ENCODE measurements around the gene ZNF302.

ZNF302 gene

DNA sequence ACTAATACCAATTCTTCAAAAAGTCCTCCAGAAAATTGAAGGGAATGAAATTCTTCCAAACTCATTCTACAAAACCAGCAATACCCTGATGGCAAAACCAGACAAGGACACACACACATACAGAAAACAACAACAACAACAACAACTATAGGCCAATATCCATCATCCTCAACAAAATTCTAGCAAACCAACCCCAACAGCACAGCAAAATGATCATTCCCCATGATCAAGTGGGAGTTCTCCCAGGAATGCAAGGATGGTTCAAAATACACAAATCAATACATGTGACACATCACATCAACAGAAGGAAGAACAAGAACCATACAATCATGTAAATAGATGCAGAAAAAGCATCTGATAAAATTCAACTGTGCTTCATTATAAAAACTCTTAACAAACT, 37.9 kb downstream of the ZNF302 start:
- intact Hi-C loops (cut with DNase I; ENCODE audit: low total_unique reads): no loop called here

DNA sequence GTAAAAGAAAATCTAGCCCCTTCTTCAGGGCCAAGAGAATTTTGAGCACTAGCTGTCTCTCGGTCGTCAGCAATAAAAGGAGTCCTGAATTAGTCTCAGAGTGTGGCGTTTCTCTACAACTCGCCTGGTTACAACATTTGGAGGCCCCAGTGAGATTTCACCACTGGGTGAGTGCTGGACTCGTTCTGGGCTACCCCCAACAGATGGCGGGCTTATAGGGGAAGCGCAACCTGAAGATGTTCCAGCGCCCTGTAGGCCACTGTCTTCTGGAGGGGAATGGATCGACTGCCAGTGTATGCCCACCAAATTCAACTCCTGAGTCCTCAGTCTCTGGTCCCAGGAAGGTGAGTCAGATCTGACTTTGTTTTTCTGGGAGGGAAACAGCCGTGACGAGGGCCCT, 44.9 kb downstream of the ZNF302 start:
- no peak for DNase-seq
- Histone ChIP-seq H3K27me3 (peaks cover 0 to 5% of the 10 kb centered on the region in 2 donors), H3K36me3 (no peaks in the 10 kb centered on the region), H3K4me1 (no peaks in the 10 kb centered on the region), H3K27ac (no peak overlapping the region), H3K9me3 (no peaks in the 10 kb centered on the region), H3K4me3 (no peak overlapping the region)
- intact Hi-C loops (cut with DNase I; ENCODE audit: low total_unique reads): no loop called here
- TF ChIP-seq, protein P1, sequence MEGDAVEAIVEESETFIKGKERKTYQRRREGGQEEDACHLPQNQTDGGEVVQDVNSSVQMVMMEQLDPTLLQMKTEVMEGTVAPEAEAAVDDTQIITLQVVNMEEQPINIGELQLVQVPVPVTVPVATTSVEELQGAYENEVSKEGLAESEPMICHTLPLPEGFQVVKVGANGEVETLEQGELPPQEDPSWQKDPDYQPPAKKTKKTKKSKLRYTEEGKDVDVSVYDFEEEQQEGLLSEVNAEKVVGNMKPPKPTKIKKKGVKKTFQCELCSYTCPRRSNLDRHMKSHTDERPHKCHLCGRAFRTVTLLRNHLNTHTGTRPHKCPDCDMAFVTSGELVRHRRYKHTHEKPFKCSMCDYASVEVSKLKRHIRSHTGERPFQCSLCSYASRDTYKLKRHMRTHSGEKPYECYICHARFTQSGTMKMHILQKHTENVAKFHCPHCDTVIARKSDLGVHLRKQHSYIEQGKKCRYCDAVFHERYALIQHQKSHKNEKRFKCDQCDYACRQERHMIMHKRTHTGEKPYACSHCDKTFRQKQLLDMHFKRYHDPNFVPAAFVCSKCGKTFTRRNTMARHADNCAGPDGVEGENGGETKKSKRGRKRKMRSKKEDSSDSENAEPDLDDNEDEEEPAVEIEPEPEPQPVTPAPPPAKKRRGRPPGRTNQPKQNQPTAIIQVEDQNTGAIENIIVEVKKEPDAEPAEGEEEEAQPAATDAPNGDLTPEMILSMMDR (IDR thresholded peaks at IDR 0.05): no peak

More for the DNA sequence above, 37.9 kb downstream of the ZNF302 start:
- no peak overlapping the region for H3K4me3 ChIP-seq
- no peaks in the 10 kb centered on the region for H3K4me1 ChIP-seq
- no peaks in the 10 kb centered on the region for H3K36me3 ChIP-seq
- peaks cover 0 to 5% (median 0%) of the 10 kb centered on the region in 3 donors for H3K9me3 ChIP-seq
- no peaks in the 10 kb centered on the region for H3K27me3 ChIP-seq
- H3K27ac ChIP-seq: no peak overlapping the region
- no peak for DNase-seq
- TF ChIP-seq, protein P1 (IDR thresholded peaks at IDR 0.05): no peak

- Histone ChIP-seq H3K4me1 (no peaks in the 10 kb centered on the region), H3K9me3 (no peaks in the 10 kb centered on the region), H3K36me3 (no peaks in the 10 kb centered on the region), H3K27me3 (peaks cover 0 to 5% of the 10 kb centered on the region in 2 donors), H3K4me3 (no peak overlapping the region), H3K27ac (no peak overlapping the region)
- DNase-seq: no peak
- intact Hi-C loops (cut with DNase I; ENCODE audit: low total_unique reads): no loop called here
- TF ChIP-seq, protein P1 (IDR thresholded peaks at IDR 0.05): no peak
Measured at GRCh38 chr19:34725400-34725799, 47.9 kb downstream of the ZNF302 start.

DNA sequence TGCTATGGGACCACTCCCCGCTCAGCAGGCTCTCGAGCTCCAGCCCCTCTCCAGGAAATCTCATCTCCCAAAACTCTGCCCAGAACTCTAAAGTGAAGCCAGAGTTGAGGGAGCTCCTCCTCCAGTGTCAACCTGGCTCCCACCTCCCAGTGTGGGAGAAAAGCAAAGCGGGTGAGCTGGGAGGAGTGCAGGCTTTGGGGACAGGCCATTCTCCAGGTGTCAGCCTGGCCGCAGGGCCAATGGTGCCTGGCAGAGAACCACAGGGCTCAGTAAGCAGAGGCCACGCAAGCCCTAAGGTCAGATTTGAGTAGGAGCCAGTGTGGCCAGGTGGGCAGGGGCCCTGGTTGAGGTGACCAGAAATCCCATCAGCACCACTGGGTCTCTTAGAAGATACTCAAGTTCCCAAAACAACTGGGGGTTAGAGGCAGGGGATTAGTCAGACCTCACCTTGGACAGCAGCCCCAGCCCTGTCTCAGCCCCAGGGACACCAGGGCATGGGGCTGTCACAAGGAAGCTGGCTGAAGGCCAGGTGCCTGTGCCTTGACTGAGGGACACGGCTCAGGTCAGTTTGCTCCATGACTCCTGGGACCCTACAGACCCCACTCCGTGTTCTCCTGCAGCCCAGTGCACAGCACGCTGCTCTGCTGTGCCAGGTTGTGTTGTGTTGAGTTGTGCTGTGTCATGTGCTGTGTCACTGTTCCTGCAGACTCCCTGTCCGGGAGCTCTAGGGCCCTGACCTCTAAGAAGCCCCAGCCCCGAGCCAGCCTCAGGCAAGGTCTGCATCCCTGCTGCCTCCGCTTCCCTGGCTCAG, 53.7 kb downstream of the ZNF302 start:
- no peak overlapping the region for H3K4me3 ChIP-seq
- H3K9me3 ChIP-seq: peaks cover 0 to 5% (median 0%) of the 10 kb centered on the region in 3 donors
- peaks cover 0 to 4% of the 10 kb centered on the region in 2 donors for H3K27me3 ChIP-seq
- intact Hi-C loops (cut with DNase I; ENCODE audit: low total_unique reads): loop anchor here (5.0 kb wide), 1 partner anchor 41 kb away; the partner anchor contains the start of gene ZNF599
- no peak overlapping the region for H3K27ac ChIP-seq
- TF ChIP-seq, protein P1 (IDR thresholded peaks at IDR 0.05): no peak
- H3K4me1 ChIP-seq: peaks cover 4 to 25% (median 19%) of the 10 kb centered on the region in 4 donors
- no peak for DNase-seq
- peaks cover 8 to 16% (median 13%) of the 10 kb centered on the region in 3 donors for H3K36me3 ChIP-seq

DNA sequence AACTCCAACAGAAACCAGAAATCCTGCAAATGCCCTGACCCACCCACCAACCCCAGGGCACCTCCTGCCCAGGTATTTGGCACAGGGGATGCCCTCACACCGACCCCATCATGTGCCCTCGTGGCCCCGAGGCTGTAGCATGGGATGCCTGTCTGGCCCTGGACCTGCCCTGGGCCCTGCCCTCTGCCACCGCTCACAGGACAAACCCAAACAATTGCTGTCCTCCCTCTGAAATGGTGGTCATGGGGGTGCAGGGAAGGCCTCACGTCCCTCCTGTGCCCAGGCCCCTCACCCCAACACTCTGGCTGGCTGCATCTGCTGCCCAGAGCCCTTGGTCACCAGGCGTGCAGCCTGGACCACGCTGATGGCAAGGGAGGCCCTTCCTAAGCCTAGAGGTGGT, 54.5 kb downstream of the ZNF302 start:
- TF ChIP-seq, protein P1 (IDR thresholded peaks at IDR 0.05): no peak
- no peak for DNase-seq
- Histone ChIP-seq H3K4me1 (peaks cover 4 to 29% (median 19%) of the 10 kb centered on the region in 4 donors), H3K27me3 (no peaks in the 10 kb centered on the region), H3K9me3 (peaks cover 0 to 10% (median 0%) of the 10 kb centered on the region in 3 donors), H3K36me3 (peaks cover 16 to 23% (median 20%) of the 10 kb centered on the region in 3 donors), H3K27ac (no peak overlapping the region), H3K4me3 (no peak overlapping the region)
- intact Hi-C loops (cut with DNase I; ENCODE audit: low total_unique reads): loop anchor here (5.0 kb wide), 1 partner anchor 40 kb away; the partner anchor contains the start of gene ZNF599
